Neuronal stem cell (in vitro differentiated cells): ENCODE results near the gene DOK4.

ENCODE experiments used
- DNase-seq: peaks from one replicate; pipeline ENCODE4 v3.0.0-alpha.2; 2013; ENCODE audit warnings: low spot score
- H2AFZ ChIP-seq: one replicate; pipeline ENCODE4 v1.6.1; 2013; ENCODE audit warnings: mild to moderate bottlenecking, low read length, inconsistent platforms
- H2AK5ac ChIP-seq: 2 replicates; pipeline ENCODE4 v1.6.1; 2013; ENCODE audit warnings: low read depth, mild to moderate bottlenecking, inconsistent platforms, low read length, moderate library complexity, mixed read lengths
- H2BK120ac ChIP-seq: 2 replicates; pipeline ENCODE4 v1.6.1; 2013; ENCODE audit warnings: low read depth, mild to moderate bottlenecking, inconsistent platforms, low read length, moderate library complexity, mixed read lengths
- H2BK12ac ChIP-seq: one replicate; pipeline ENCODE4 v1.6.1; 2013; ENCODE audit warnings: low read length, inconsistent platforms
- H2BK15ac ChIP-seq: 2 replicates; pipeline ENCODE4 v1.6.1; 2013; ENCODE audit warnings: mild to moderate bottlenecking, low read length, inconsistent platforms, mixed read lengths
- H2BK5ac ChIP-seq: one replicate; pipeline ENCODE4 v1.6.1; 2013; ENCODE audit warnings: inconsistent platforms, mild to moderate bottlenecking, low read length, moderate library complexity
- H3K14ac ChIP-seq: one replicate; pipeline ENCODE4 v1.6.1; 2013; ENCODE audit warnings: low read length, inconsistent platforms
- H3K18ac ChIP-seq: 2 replicates; pipeline ENCODE4 v1.6.1; 2013; ENCODE audit warnings: low read length, inconsistent platforms
- H3K23ac ChIP-seq: 2 replicates; pipeline ENCODE4 v1.6.1; 2013; ENCODE audit warnings: low read depth, mild to moderate bottlenecking, mixed read lengths, low read length, inconsistent platforms; ENCODE audit not compliant: poor library complexity
- H3K27ac ChIP-seq: replicated peaks from 3 replicates; pipeline ENCODE4 v1.5.1; 2013; ENCODE audit warnings: low read length, inconsistent platforms
- H3K27me3 ChIP-seq, 3 experiments: 2 replicates each; pipeline ENCODE4 v1.6.1; 2013; ENCODE audit warnings: low read length in 3 of 3, mild to moderate bottlenecking in 2 of 3, inconsistent platforms in 1 of 3, low read depth in 1 of 3, mixed read lengths in 1 of 3, moderate library complexity in 1 of 3; ENCODE audit not compliant: control insufficient read depth in 3 of 3, insufficient read depth in 3 of 3
- H3K36me3 ChIP-seq, 2 donors: replicated peaks in 1 of 2; 2 replicates each; pipeline ENCODE4 v1.6.1; 2013; ENCODE audit warnings: low read length in 2 of 2; ENCODE audit not compliant: control insufficient read depth in 2 of 2, insufficient read depth in 2 of 2
- H3K4ac ChIP-seq: 2 replicates; pipeline ENCODE4 v1.6.1; 2013; ENCODE audit warnings: inconsistent platforms, mild to moderate bottlenecking, low read length, moderate library complexity
- H3K4me1 ChIP-seq, 2 donors: 1 replicate in 1 of 2; 2 replicates in 1 of 2; pipeline ENCODE4 v1.6.1; 2013; ENCODE audit warnings: low read length in 2 of 2, low read depth in 1 of 2; ENCODE audit not compliant: control insufficient read depth in 2 of 2, insufficient read depth in 1 of 2
- H3K4me2 ChIP-seq: one replicate; pipeline ENCODE4 v1.6.1; 2013; ENCODE audit warnings: mild to moderate bottlenecking, low read length, inconsistent platforms; ENCODE audit not compliant: insufficient read depth, poor library complexity, severe bottlenecking
- H3K4me3 ChIP-seq, 2 donors: 2 replicates each; pipeline ENCODE4 v1.5.1; 2013; ENCODE audit warnings: low read length in 2 of 2, mild to moderate bottlenecking in 2 of 2, inconsistent platforms in 1 of 2, moderate library complexity in 1 of 2
- H3K79me1 ChIP-seq: one replicate; pipeline ENCODE4 v1.6.1; 2013; ENCODE audit warnings: low read depth, mild to moderate bottlenecking, inconsistent platforms, low read length, moderate library complexity
- H3K9ac ChIP-seq: one replicate; pipeline ENCODE4 v1.6.1; 2013; ENCODE audit warnings: mild to moderate bottlenecking, low read depth, low read length, inconsistent platforms; ENCODE audit not compliant: poor library complexity
- H3K9me3 ChIP-seq, 2 donors: replicated peaks in 1 of 2; 2 replicates each; pipeline versions ENCODE3 to v1.6.1; 2013; ENCODE audit warnings: low read length in 2 of 2, mild to moderate bottlenecking in 2 of 2, inconsistent platforms in 1 of 2, low read depth in 1 of 2, mixed read lengths in 1 of 2, moderate library complexity in 1 of 2; ENCODE audit not compliant: control insufficient read depth in 2 of 2, insufficient read depth in 1 of 2
- H4K8ac ChIP-seq: one replicate; pipeline ENCODE4 v1.6.1; 2013; ENCODE audit warnings: low read depth, mild to moderate bottlenecking, inconsistent platforms, low read length, moderate library complexity
- H4K91ac ChIP-seq: one replicate; pipeline ENCODE4 v1.6.1; 2013; ENCODE audit warnings: low read length, low read depth, mild to moderate bottlenecking, inconsistent platforms; ENCODE audit not compliant: poor library complexity
- WGBS, 2 donors: extraction: QIAGEN DNeasy Blood & Tissue Kit; methylation state at CpG; one replicate each; pipeline ENCODE4 v1.1.7; 2013; ENCODE audit warnings: missing lambda C conversion rate in 2 of 2, mixed read lengths in 1 of 2; ENCODE audit not compliant: insufficient read length in 2 of 2, insufficient replicate concordance in 1 of 2; ENCODE audit errors: extremely low coverage in 2 of 2; 5-methylcytosine and 5-hydroxymethylcytosine counted together

DOK4 gene

DNA sequence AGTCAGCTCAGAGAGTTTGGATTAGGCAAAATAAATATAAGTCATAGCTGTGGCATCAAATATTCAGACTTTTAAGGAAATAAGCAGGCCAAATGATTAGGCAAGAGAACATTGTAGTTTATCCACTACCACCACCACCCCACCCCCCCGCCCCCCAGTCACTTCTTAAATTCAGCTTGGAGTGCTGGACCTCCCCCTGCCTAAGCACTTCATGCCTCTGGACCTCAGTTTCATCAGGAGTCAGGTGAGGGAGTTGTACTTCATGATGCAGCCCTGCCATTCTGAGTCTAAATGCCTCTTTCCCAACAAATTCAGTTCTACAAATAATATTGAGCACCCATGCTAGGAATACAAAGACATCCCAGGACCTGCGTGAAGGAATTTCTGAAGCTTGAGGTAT lies 21.8 kb downstream of the DOK4 start:
- Histone ChIP-seq H2AK5ac (no peak overlapping the region), H4K8ac (no peak overlapping the region), H3K9ac (no peak overlapping the region), H2BK5ac (no peak overlapping the region), H2BK120ac (no peak overlapping the region), H3K23ac (no peak overlapping the region), H3K9me3 (no peaks in the 10 kb centered on the region), H4K91ac (no peak overlapping the region), H3K4me2 (no peak overlapping the region), H3K27me3 (no peaks in the 10 kb centered on the region), H2BK12ac (no peak overlapping the region), H3K14ac (no peak overlapping the region), H3K36me3 (peaks cover 32 to 80% of the 10 kb centered on the region in 2 donors), H3K4me1 (peaks cover 2 to 3% of the 10 kb centered on the region in 2 donors), H3K4ac (no peak overlapping the region), H3K79me1 (peaks cover 4% of the 10 kb centered on the region), H3K27ac (no peak overlapping the region), H3K18ac (no peak overlapping the region), H2AFZ (no peak overlapping the region), H3K4me3 (no peak overlapping the region), H2BK15ac (no peak overlapping the region)
- no CpG with 5 or more reads among the region's 2 CpGs for WGBS, 2 donors
- DNase-seq: no peak

DNA sequence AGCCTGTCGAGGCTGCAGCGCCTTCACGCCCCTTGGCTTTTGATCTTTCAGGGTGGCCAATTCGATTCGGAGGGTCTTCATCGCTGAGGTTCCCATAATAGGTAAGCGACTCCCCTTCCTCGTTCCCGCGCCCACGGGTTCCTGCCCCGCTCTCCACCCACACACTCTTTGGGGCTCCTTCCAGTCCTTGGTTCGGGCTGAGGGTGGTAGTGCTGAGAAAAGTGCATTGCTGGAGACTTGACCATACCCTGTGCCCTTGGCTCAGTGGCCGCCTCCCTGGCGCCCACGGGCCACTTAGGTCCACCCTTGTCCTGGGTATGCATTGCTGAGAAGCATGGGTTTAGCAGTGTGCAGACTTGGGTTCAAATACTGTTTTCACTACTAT lies 23.3 kb downstream of the DOK4 start:
- peak overlapping the region; percentile 82 for H3K4me2 ChIP-seq
- no peak overlapping the region for H3K4ac ChIP-seq
- H3K27me3 ChIP-seq: no peaks in the 10 kb centered on the region
- H3K36me3 ChIP-seq: peaks cover 21 to 80% of the 10 kb centered on the region in 2 donors
- peak overlapping the region; percentile 21 for H3K18ac ChIP-seq
- peak overlapping the region; percentile 96 for H2AK5ac ChIP-seq
- H4K8ac ChIP-seq: no peak overlapping the region
- no peak overlapping the region for H2BK5ac ChIP-seq
- peak overlapping the region; percentile 64 for H2AFZ ChIP-seq
- no peak overlapping the region for H2BK12ac ChIP-seq
- no peak for DNase-seq
- H3K9me3 ChIP-seq: no peaks in the 10 kb centered on the region
- H3K23ac ChIP-seq: no peak overlapping the region
- peak overlapping the region; percentile 58 to 95 for H3K4me3 ChIP-seq
- peak overlapping the region; percentile 23 for H3K14ac ChIP-seq
- H3K9ac ChIP-seq: peak overlapping the region; percentile 92
- no peak overlapping the region for H2BK15ac ChIP-seq
- no peak overlapping the region for H2BK120ac ChIP-seq
- WGBS, 2 donors: no CpG with 5 or more reads among the region's 16 CpGs
- no peak overlapping the region for H4K91ac ChIP-seq
- H3K27ac ChIP-seq: no peak overlapping the region
- peaks cover 2 to 3% of the 10 kb centered on the region in 2 donors for H3K4me1 ChIP-seq
- H3K79me1 ChIP-seq: peaks cover 4% of the 10 kb centered on the region

- H3K4ac ChIP-seq: no peak within 1 kb of the TSS
- peak; percentile 83 for DNase-seq
- H3K4me3 ChIP-seq: peak within 1 kb of the TSS; percentile 58 to 95
- no peak within 1 kb of the TSS for H4K8ac ChIP-seq
- WGBS, 2 donors: no CpG with 5 or more reads among the region's 47 CpGs
- peak within 1 kb of the TSS; percentile 96 for H2AK5ac ChIP-seq
- peak within 1 kb of the TSS; percentile 90 for H3K18ac ChIP-seq
- peak within 1 kb of the TSS; percentile 99 for H3K23ac ChIP-seq
- peak within 1 kb of the TSS; percentile 64 for H2AFZ ChIP-seq
- no peak within 1 kb of the TSS for H3K27ac ChIP-seq
- H3K9ac ChIP-seq: peak within 1 kb of the TSS; percentile 92
- H2BK15ac ChIP-seq: no peak within 1 kb of the TSS
- H2BK5ac ChIP-seq: no peak within 1 kb of the TSS
- H3K14ac ChIP-seq: peak within 1 kb of the TSS; percentile 23
- H2BK12ac ChIP-seq: no peak within 1 kb of the TSS
- no peak within 1 kb of the TSS for H4K91ac ChIP-seq
- peaks cover 4% of the 10 kb centered on the region for H3K79me1 ChIP-seq
- peaks cover 22 to 80% of the 10 kb centered on the region in 2 donors for H3K36me3 ChIP-seq
- no peaks in the 10 kb centered on the region for H3K9me3 ChIP-seq
- H2BK120ac ChIP-seq: no peak within 1 kb of the TSS
- no peaks in the 10 kb centered on the region for H3K27me3 ChIP-seq
- peaks cover 2 to 3% of the 10 kb centered on the region in 2 donors for H3K4me1 ChIP-seq
- H3K4me2 ChIP-seq: peak within 1 kb of the TSS; percentile 82
These were observed 23.9 kb downstream of the DOK4 start, which contains the start of gene POLR2C for GRCh38 chr16:57462209-57462977. Gene POLR2C, plus strand, starts transcription at chr16:57462679. Its CDS starts 46 bp downstream, at chr16:57462725.

- H3K79me1 ChIP-seq: no peaks in the 10 kb centered on the region
- H4K8ac ChIP-seq: no peak overlapping the region
- no peak overlapping the region for H2BK120ac ChIP-seq
- H3K4ac ChIP-seq: no peak overlapping the region
- no peak overlapping the region for H3K4me2 ChIP-seq
- no peaks in the 10 kb centered on the region for H3K27me3 ChIP-seq
- H3K4me1 ChIP-seq: peaks cover 0 to 1% of the 10 kb centered on the region in 2 donors
- H3K14ac ChIP-seq: no peak overlapping the region
- H3K27ac ChIP-seq: no peak overlapping the region
- H3K18ac ChIP-seq: no peak overlapping the region
- H4K91ac ChIP-seq: no peak overlapping the region
- H2BK15ac ChIP-seq: no peak overlapping the region
- H3K9ac ChIP-seq: no peak overlapping the region
- no peak overlapping the region for H2AK5ac ChIP-seq
- peaks cover 9 to 69% of the 10 kb centered on the region in 2 donors for H3K36me3 ChIP-seq
- H3K9me3 ChIP-seq: no peaks in the 10 kb centered on the region
- H3K4me3 ChIP-seq: no peak overlapping the region
- H2BK12ac ChIP-seq: no peak overlapping the region
- no peak overlapping the region for H3K23ac ChIP-seq
- no peak overlapping the region for H2AFZ ChIP-seq
- DNase-seq: no peak
- H2BK5ac ChIP-seq: no peak overlapping the region
- no CpG with 5 or more reads among the region's 10 CpGs for WGBS, 2 donors
These were observed 34.3 kb downstream of the DOK4 start for GRCh38 chr16:57452021-57452420.
